Endothelial cell of umbilical vein (primary cell): ENCODE measurements around the gene CNTN6. TPM values are rescaled to one million over a fixed set of nuclear protein-coding genes. Genes with fewer than 3 reads are reported as not detected.

Experiments
- BruUV-seq: library from RNA; stranded (reverse); fragments of 400-500 nt; replicated peaks from 2 replicates; lab custom pipeline; 2021; lab: Mats Ljungman, UMichigan
- CTCF ChIA-PET: fragments of 300-600, 350-600 bp; sonication (Branson Sonifier 250); formaldehyde crosslinking; loops from one replicate; lab custom pipeline; 2021; ENCODE audit warnings: antibody characterized with exemption, inconsistent platforms; lab: Charles Lee
- POLR2A ChIA-PET: fragments of 300-600, 350-600 bp; sonication (Branson Sonifier 250); formaldehyde crosslinking; loops from one replicate; lab custom pipeline; 2021; ENCODE audit warnings: antibody characterized with exemption, inconsistent platforms; lab: Charles Lee
- DNase-seq: peaks from one replicate; pipeline ENCODE4 v3.0.0-alpha.2; 2011; ENCODE audit warnings: low read depth, low spot score
- FAIRE-seq: peaks from 2 replicates; lab custom pipeline; 2011; peaks lifted over from hg19 to GRCh38; lab: Jason Lieb, UNC
- H2AFZ ChIP-seq: 2 replicates; pipeline ENCODE4 v1.6.0; 2012; ENCODE audit warnings: low read depth, low read length, control low read depth, inconsistent platforms
- H3K27ac ChIP-seq: 2 replicates; pipeline ENCODE4 v1.5.1; 2011; ENCODE audit warnings: low read depth, mild to moderate bottlenecking, control low read depth, low read length, moderate library complexity; ENCODE audit not compliant: insufficient read depth
- H3K27me3 ChIP-seq, 2 experiments: 2 replicates each; pipeline versions ENCODE4 v1.6.0 to v1.6.1; 2011; ENCODE audit warnings: low read length in 2 of 2, mixed read lengths in 1 of 2; ENCODE audit not compliant: control insufficient read depth in 2 of 2, insufficient read depth in 2 of 2
- H3K36me3 ChIP-seq, 2 experiments: 2 replicates in 1 of 2; 3 replicates in 1 of 2; pipeline ENCODE4 v1.5.1; 2011; ENCODE audit warnings: low read length in 2 of 2, mild to moderate bottlenecking in 1 of 2, moderate library complexity in 1 of 2; ENCODE audit not compliant: control insufficient read depth in 2 of 2, insufficient read depth in 2 of 2; ENCODE audit errors: extremely low read depth in 1 of 2
- H3K4me1 ChIP-seq: 3 replicates; pipeline ENCODE4 v1.5.1; 2011; ENCODE audit warnings: mild to moderate bottlenecking, low read length; ENCODE audit not compliant: control insufficient read depth, insufficient read depth; ENCODE audit errors: extremely low read depth
- H3K4me2 ChIP-seq: 2 replicates; pipeline ENCODE4 v1.6.1; 2011; ENCODE audit warnings: low read length, control low read depth, mixed read lengths; ENCODE audit not compliant: insufficient read depth
- H3K4me3 ChIP-seq, 3 experiments: fragments of 200-600 bp in 1 of 3; sonication (generic), shearing (Covaris generic) in 1 of 3; replicated peaks in 1 of 3; 2 replicates each; pipeline ENCODE4 v1.5.1; 2011 to 2016; ENCODE audit warnings: control low read depth in 3 of 3, low read length in 3 of 3, mild to moderate bottlenecking in 2 of 3, inconsistent platforms in 1 of 3, low read depth in 1 of 3, moderate library complexity in 1 of 3; ENCODE audit not compliant: insufficient read depth in 1 of 3
- H3K79me2 ChIP-seq: 2 replicates; pipeline ENCODE4 v1.6.0; 2012; ENCODE audit warnings: low read length, inconsistent platforms; ENCODE audit not compliant: control insufficient read depth, insufficient read depth
- H3K9ac ChIP-seq: replicated peaks from 2 replicates; pipeline ENCODE3; 2011; ENCODE audit warnings: low read length, control low read depth; ENCODE audit not compliant: insufficient read depth; ENCODE audit errors: extremely low read depth
- H3K9me1 ChIP-seq: replicated peaks from 3 replicates; pipeline ENCODE4 v1.6.0; 2011; ENCODE audit warnings: mild to moderate bottlenecking, low read length; ENCODE audit not compliant: control insufficient read depth, insufficient read depth; ENCODE audit errors: extremely low read depth
- H3K9me3 ChIP-seq: replicated peaks from 2 replicates; pipeline ENCODE4 v1.5.1; 2012; ENCODE audit warnings: low read length, inconsistent platforms; ENCODE audit not compliant: control insufficient read depth, insufficient read depth
- H4K20me1 ChIP-seq: replicated peaks from 2 replicates; pipeline ENCODE3; 2011; ENCODE audit warnings: mild to moderate bottlenecking, low read length; ENCODE audit not compliant: control insufficient read depth, insufficient read depth; ENCODE audit errors: extremely low read depth
- CTCF ChIP-seq, 2 donors: IDR thresholded peaks; 1 replicate in 1 of 2; 2 replicates in 1 of 2; pipeline ENCODE4 v1.5.1; 2011; ENCODE audit warnings: low read length in 2 of 2, mild to moderate bottlenecking in 2 of 2, moderate library complexity in 2 of 2, control low read depth in 1 of 2, inconsistent platforms in 1 of 2, low read depth in 1 of 2; ENCODE audit not compliant: insufficient read depth in 1 of 2; ENCODE audit errors: extremely low read depth in 1 of 2
- EZH2 ChIP-seq: IDR thresholded peaks from 2 replicates; pipeline ENCODE4 v1.6.1; 2012; ENCODE audit warnings: borderline replicate concordance, low read depth, mild to moderate bottlenecking, moderate library complexity, low read length, inconsistent platforms; ENCODE audit not compliant: severe bottlenecking
- FOS ChIP-seq: IDR thresholded peaks from 2 replicates; pipeline ENCODE4 v1.6.1; 2011; ENCODE audit warnings: mild to moderate bottlenecking, low read length, moderate library complexity, borderline replicate concordance; ENCODE audit not compliant: insufficient read depth
- GATA2 ChIP-seq: IDR thresholded peaks from 2 replicates; pipeline ENCODE4 v1.7.0; 2011; ENCODE audit warnings: low read depth, mild to moderate bottlenecking, moderate library complexity, mixed read lengths, low read length; ENCODE audit not compliant: insufficient read length, insufficient read depth
- JUN ChIP-seq: IDR thresholded peaks from 2 replicates; pipeline ENCODE4 v1.6.1; 2011; ENCODE audit warnings: borderline replicate concordance, low read depth; ENCODE audit not compliant: insufficient read length, insufficient read depth
- MYC ChIP-seq: IDR thresholded peaks from one replicate; pipeline ENCODE4 v1.6.1; 2011; ENCODE audit warnings: mild to moderate bottlenecking, low read depth, low read length
- POLR2A ChIP-seq: IDR thresholded peaks from 2 replicates; pipeline ENCODE4 v1.6.1; 2012; ENCODE audit warnings: low read depth, mild to moderate bottlenecking, control low read depth, low read length
- POLR2AphosphoS5 ChIP-seq: IDR thresholded peaks from 2 replicates; pipeline ENCODE4 v1.6.1; 2012; ENCODE audit warnings: low read depth, mild to moderate bottlenecking, control low read depth, low read length, moderate library complexity; ENCODE audit not compliant: insufficient read depth
- dilution Hi-C: fragments of 300-500 bp; cut with MboI; formaldehyde crosslinking; loops from one replicate; pipeline ENCODE4 v1.15.0; 2019; ENCODE audit warnings: low sequenced_read_pairs; ENCODE audit not compliant: extremely low pct_ligation_motif_present
- intact Hi-C: fragments of 100-400 bp; cut with micrococcal nuclease; formaldehyde crosslinking; loops from one replicate; pipeline ENCODE4 v1.10.0; 2022
- polyA plus RNA-seq, 4 experiments: library from polyadenylated mRNA; depleted of rRNA in 3 of 4; stranded (reverse) in 3 of 4; unstranded in 1 of 4; fragments of >200 nt; gene quantifications; 2 replicates each; pipeline versions ENCODE4 v1.2.1 to v1.2.3, GENCODE V29; 2011 to 2012; ENCODE audit warnings: missing spikeins in 1 of 4
- total RNA-seq: library from RNA; stranded (reverse); gene quantifications from 2 replicates; pipeline ENCODE4 v1.2.3, GENCODE V29; 2021
- TF ChIP-seq, protein P1 (sequence below): IDR thresholded peaks from 2 replicates; pipeline ENCODE4 v1.6.1; 2011; ENCODE audit not compliant: insufficient read depth, insufficient read length

Gene CNTN6
- total and polyA plus RNA-seq, 2 donors (not counting 3 experiments of a cell fraction or from before 2014, with no cell fraction given) = not detected

GRCh38 chr3:1072041-1072440, 20.8 kb upstream of the CNTN6 start:
- DNase-seq (no peak), FAIRE-seq (no peak)
- no peak overlapping the region for H2AFZ ChIP-seq
- H3K79me2 ChIP-seq = no peaks in the 10 kb centered on the region
- H3K4me3 ChIP-seq = no peak overlapping the region
- ChIA-PET CTCF (no interaction called here), POLR2A (no interaction called here)
- dilution Hi-C loops = no loop called here
- H3K9me3 ChIP-seq = no peaks in the 10 kb centered on the region
- H3K4me1 ChIP-seq = no peaks in the 10 kb centered on the region
- H3K9ac ChIP-seq = no peak overlapping the region
- TF ChIP-seq POLR2AphosphoS5 = no peak
- TF ChIP-seq POLR2A = no peak
- TF ChIP-seq EZH2 = no peak
- TF ChIP-seq, protein P1, sequence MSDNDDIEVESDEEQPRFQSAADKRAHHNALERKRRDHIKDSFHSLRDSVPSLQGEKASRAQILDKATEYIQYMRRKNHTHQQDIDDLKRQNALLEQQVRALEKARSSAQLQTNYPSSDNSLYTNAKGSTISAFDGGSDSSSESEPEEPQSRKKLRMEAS = no peak
- no peak for TF ChIP-seq MYC
- TF ChIP-seq JUN = no peak
- no peak for TF ChIP-seq GATA2
- TF ChIP-seq FOS = no peak
- TF ChIP-seq CTCF (IDR thresholded peaks at IDR 0.05; ENCODE audit: extremely low read depth in 1 of 2, insufficient read depth in 1 of 2, low read depth in 1 of 2, low read length in 2 of 2) = no peak
- no peak overlapping the region for H3K27ac ChIP-seq
- intact Hi-C loops = no loop called here
- no peaks in the 10 kb centered on the region for H3K27me3 ChIP-seq
- H3K36me3 ChIP-seq = no peaks in the 10 kb centered on the region
- no peak overlapping the region for H3K4me2 ChIP-seq
- no TSS peak for BruUV-seq
- H4K20me1 ChIP-seq = no peaks in the 10 kb centered on the region
- no peaks in the 10 kb centered on the region for H3K9me1 ChIP-seq
